Measurements from ENCODE around the gene ANKK1.

ANKK1 gene, protein sequence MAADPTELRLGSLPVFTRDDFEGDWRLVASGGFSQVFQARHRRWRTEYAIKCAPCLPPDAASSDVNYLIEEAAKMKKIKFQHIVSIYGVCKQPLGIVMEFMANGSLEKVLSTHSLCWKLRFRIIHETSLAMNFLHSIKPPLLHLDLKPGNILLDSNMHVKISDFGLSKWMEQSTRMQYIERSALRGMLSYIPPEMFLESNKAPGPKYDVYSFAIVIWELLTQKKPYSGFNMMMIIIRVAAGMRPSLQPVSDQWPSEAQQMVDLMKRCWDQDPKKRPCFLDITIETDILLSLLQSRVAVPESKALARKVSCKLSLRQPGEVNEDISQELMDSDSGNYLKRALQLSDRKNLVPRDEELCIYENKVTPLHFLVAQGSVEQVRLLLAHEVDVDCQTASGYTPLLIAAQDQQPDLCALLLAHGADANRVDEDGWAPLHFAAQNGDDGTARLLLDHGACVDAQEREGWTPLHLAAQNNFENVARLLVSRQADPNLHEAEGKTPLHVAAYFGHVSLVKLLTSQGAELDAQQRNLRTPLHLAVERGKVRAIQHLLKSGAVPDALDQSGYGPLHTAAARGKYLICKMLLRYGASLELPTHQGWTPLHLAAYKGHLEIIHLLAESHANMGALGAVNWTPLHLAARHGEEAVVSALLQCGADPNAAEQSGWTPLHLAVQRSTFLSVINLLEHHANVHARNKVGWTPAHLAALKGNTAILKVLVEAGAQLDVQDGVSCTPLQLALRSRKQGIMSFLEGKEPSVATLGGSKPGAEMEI

DNA sequence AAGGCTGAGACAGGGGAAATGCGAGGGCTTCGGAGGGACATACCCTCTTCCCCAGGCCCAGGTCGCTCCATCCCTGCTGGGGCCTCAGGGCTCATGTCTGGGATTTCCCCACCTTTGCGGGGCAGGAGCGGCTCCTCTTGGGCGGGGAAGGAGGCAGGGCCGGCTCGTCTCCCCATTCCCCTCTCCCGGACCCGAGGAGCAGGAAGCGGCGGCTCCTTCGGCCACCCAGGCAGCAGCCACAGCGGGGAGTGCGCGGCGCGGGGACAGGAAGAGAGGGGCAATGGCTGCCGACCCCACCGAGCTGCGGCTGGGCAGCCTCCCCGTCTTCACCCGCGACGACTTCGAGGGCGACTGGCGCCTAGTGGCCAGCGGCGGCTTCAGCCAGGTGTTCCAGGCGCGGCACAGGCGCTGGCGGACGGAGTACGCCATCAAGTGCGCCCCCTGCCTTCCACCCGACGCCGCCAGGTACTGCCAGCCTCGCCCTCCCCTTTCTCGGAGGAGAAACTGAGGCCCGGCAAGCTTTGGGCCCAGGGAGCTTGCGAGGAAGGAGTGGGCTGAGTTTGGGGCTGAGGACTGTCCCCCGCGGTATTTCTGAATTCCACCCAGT lies at the start of gene ANKK1:
TSS of gene ANKK1 (plus strand) at position 175 of the 607 bp plus-strand sequence. CDS start at position 281, 106 bp downstream.
- in situ Hi-C loops (cut with MboI; ENCODE audit: low pct_unique_long_range_greater_than_20kb, low sequenced_read_pairs, unreplicated experiment): no loop called here
- no peak for DNase-seq (ENCODE audit: low spot score)
- TF ChIP-seq, protein P1, sequence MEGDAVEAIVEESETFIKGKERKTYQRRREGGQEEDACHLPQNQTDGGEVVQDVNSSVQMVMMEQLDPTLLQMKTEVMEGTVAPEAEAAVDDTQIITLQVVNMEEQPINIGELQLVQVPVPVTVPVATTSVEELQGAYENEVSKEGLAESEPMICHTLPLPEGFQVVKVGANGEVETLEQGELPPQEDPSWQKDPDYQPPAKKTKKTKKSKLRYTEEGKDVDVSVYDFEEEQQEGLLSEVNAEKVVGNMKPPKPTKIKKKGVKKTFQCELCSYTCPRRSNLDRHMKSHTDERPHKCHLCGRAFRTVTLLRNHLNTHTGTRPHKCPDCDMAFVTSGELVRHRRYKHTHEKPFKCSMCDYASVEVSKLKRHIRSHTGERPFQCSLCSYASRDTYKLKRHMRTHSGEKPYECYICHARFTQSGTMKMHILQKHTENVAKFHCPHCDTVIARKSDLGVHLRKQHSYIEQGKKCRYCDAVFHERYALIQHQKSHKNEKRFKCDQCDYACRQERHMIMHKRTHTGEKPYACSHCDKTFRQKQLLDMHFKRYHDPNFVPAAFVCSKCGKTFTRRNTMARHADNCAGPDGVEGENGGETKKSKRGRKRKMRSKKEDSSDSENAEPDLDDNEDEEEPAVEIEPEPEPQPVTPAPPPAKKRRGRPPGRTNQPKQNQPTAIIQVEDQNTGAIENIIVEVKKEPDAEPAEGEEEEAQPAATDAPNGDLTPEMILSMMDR (IDR thresholded peaks at IDR 0.05; ENCODE audit: extremely low read depth, insufficient read depth, missing control alignments): peak; percentile 31

DNA sequence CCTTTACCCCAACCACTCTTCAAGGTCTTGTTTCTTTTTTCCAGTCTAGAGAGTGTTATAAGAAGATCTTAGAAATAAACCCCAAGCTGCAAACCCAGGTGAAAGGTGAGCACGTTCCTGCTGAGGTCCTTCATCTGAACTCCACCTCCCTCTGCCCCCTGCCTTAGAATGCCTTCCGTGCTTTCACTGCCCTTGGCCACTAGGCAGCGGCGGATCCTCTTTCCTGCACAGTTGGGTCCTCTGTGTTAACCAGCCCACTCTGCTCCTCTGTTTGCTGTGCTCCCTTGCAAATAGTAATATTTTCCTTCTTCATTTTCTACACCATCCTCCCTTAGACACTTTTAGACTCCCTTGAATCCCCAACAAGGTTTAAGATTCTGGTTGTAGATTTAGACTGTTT lies 48.8 kb upstream of the ANKK1 start:
- TF ChIP-seq, protein P1 (IDR thresholded peaks at IDR 0.05; ENCODE audit: extremely low read depth, insufficient read depth, missing control alignments): no peak
- in situ Hi-C loops (cut with MboI; ENCODE audit: low pct_unique_long_range_greater_than_20kb, low sequenced_read_pairs, unreplicated experiment): no loop called here
- no peak for DNase-seq (ENCODE audit: low spot score)

DNA sequence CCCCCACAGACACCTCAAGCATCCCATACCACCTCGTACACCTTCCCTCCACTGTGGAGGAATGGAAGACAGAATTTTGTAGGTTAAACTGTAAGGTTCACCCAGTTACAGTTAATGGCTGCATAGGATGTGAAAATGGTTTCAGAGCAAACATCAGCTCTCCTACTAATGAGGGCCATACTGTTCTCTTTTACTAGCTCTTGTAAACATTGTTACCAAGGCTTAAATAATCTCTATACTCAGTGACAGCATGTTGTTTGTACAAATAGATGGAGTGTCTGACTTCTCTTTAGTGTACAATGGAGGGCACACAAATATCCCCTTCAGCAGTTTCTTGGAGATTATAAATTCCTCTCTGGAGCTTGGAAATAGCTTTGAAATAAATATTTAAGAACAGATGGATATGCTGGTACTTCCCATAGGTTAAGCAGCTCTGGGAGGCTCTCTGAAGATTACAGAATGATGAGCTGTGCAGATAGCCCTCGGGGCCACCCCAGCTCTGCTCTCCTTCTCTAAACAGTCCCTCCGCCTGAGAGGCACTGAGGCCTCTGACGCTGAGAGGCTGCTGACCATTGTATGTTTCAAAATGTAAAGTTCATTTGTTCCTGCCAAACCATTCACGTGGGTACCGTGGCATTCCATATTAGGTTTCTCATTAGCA lies 47.5 kb upstream of the ANKK1 start:
- TF ChIP-seq, protein P1 (IDR thresholded peaks at IDR 0.05; ENCODE audit: extremely low read depth, insufficient read depth, missing control alignments): no peak
- in situ Hi-C loops (cut with MboI; ENCODE audit: low pct_unique_long_range_greater_than_20kb, low sequenced_read_pairs, unreplicated experiment): no loop called here
- no peak for DNase-seq (ENCODE audit: low spot score)

DNA sequence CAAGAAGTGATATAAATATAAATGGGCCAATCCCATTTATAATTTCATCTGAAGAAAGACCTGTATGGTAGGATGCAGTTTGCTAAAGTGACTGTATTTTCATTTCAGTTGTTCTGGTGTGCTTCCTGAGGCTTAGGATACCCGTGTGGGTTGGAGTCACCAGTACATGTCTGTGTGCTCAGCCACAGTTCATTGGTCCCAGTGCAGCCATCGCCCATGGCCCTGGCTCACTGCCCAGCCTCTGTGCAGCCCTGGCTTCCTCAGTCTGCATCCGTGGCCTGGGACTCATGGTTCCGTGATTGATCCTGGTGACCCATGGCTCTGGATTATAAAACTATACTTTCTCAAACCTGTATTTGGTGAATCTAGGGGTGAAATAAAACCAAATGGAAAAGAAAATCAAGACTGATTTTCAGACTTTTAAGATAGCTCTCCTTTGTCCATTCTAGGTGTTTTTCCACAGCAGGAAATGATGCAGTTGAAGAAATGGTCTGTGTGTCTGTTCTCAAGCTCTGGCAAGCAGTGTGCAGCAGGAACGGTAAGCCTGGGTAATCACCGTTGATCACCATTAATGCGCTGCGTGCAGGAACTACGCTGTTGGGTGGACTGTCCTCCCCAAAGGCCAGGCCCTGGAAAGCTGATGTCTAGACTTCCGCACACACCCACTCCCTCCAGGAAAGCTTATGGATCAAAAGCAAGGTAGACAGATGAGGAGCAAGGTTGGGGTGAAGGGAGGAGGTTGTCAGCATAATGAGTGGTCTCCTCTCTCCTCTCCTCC lies 46.0 kb upstream of the ANKK1 start:
- in situ Hi-C loops (cut with MboI; ENCODE audit: low pct_unique_long_range_greater_than_20kb, low sequenced_read_pairs, unreplicated experiment): no loop called here
- TF ChIP-seq, protein P1 (IDR thresholded peaks at IDR 0.05; ENCODE audit: extremely low read depth, insufficient read depth, missing control alignments): no peak
- DNase-seq (ENCODE audit: low spot score): no peak

DNA sequence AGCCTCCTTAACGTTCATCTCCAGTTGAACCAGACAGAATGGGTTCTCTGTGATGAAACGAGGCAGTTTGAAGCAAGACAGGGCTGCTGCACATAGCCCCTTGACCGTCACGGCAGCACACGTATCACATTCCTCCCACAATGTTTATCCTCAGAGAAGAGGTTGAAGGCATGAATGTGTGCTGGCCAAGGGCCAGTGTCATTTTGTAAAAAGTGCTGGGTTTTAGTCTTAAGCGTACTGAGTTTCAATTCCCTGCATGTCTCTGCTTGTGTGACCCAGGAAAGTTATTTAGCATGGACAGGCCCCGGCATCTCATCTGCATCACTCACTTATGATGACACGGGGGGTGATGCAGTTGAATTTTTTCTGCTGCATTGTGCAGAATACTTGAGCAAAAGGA lies 41.6 kb upstream of the ANKK1 start:
- no peak for DNase-seq (ENCODE audit: low spot score)
- in situ Hi-C loops (cut with MboI; ENCODE audit: low pct_unique_long_range_greater_than_20kb, low sequenced_read_pairs, unreplicated experiment): no loop called here
- TF ChIP-seq, protein P1 (IDR thresholded peaks at IDR 0.05; ENCODE audit: extremely low read depth, insufficient read depth, missing control alignments): no peak
